Tibial artery (tissue), 4 donors: ENCODE data around the gene MIA3.
A peak's percentile ranks its signal among the peaks of the same experiment; 100 is the strongest.
"Not testable (repeated sequence)": the region's sequence is repeated elsewhere in the genome, so short reads cannot be mapped to it uniquely, and the experiment has no call there.

ENCODE experiments used
- DNase-seq, 2 donors: peaks; one replicate each; pipeline ENCODE4 v3.0.0-alpha.2; 2019
- H3K27ac ChIP-seq, 2 donors: fragments of 200-600 bp; sonication (generic) in 1 of 2; 1 replicate in 1 of 2; 2 replicates in 1 of 2; pipeline ENCODE4 v1.5.1; 2018 to 2019; ENCODE audit warnings: mild to moderate bottlenecking in 1 of 2
- H3K27me3 ChIP-seq, 2 donors: fragments of 200-600 bp; sonication (generic) in 1 of 2; one replicate each; pipeline versions ENCODE4 v1.5.1 to v1.6.0; 2016 to 2019
- H3K36me3 ChIP-seq, 3 donors: fragments of 200-600 bp; sonication (generic) in 2 of 3; one replicate each; pipeline ENCODE4 v1.5.1; 2016 to 2019; ENCODE audit warnings: mild to moderate bottlenecking in 2 of 3
- H3K4me1 ChIP-seq, 4 donors: fragments of 200-600 bp; sonication (generic) in 2 of 4; 1 replicate in 3 of 4; 2 replicates in 1 of 4; pipeline ENCODE4 v1.5.1; 2016 to 2019
- H3K4me3 ChIP-seq, 2 donors: fragments of 200-600 bp; sonication (generic) in 1 of 2; 1 replicate in 1 of 2; 2 replicates in 1 of 2; pipeline ENCODE4 v1.5.1; 2018 to 2019; ENCODE audit warnings: mild to moderate bottlenecking in 2 of 2
- H3K9me3 ChIP-seq, 3 donors: fragments of 200-600 bp; sonication (generic) in 1 of 3; one replicate each; pipeline ENCODE4 v1.5.1; 2016 to 2019
- CTCF ChIP-seq, 2 experiments: fragments of 200-600 bp in 1 of 2; fragments of 450-650 bp in 1 of 2; IDR thresholded peaks; one replicate each; pipeline ENCODE4 v1.5.1; 2017 to 2019; ENCODE audit warnings: antibody characterized with exemption in 2 of 2, mild to moderate bottlenecking in 1 of 2, moderate library complexity in 1 of 2
- intact Hi-C: fragments of 100-400 bp; cut with DNase I; formaldehyde crosslinking; loops from one replicate; pipeline ENCODE4 v1.15.0; 2023; ENCODE audit warnings: low total_unique reads

The MIA3 gene

GRCh38 chr1:222654849-222655248 lies 37.0 kb downstream of the MIA3 start:
- Histone ChIP-seq H3K27ac (no peak overlapping the region), H3K4me1 (no peaks in the 10 kb centered on the region), H3K36me3 (peaks cover 81 to 95% (median 84%) of the 10 kb centered on the region in 3 donors), H3K9me3 (no peaks in the 10 kb centered on the region), H3K4me3 (no peak overlapping the region), H3K27me3 (no peaks in the 10 kb centered on the region)
- peak in 1 of 2 donors; percentile 29 for DNase-seq
- intact Hi-C loops, result loop anchor here (10.0 kb wide), 1 partner anchor 80 kb away; the partner anchor contains the start of gene FAM177B
- no peak for TF ChIP-seq CTCF (IDR thresholded peaks at IDR 0.05)

- DNase-seq, result no peak
- Histone ChIP-seq H3K4me1 (no peaks in the 10 kb centered on the region), H3K27ac (no peak overlapping the region), H3K27me3 (no peaks in the 10 kb centered on the region), H3K36me3 (peaks cover 82 to 97% (median 84%) of the 10 kb centered on the region in 3 donors), H3K4me3 (no peak overlapping the region), H3K9me3 (no peaks in the 10 kb centered on the region)
- TF ChIP-seq CTCF (IDR thresholded peaks at IDR 0.05), result no peak
- intact Hi-C loops, result loop anchor here (10.0 kb wide), 1 partner anchor 78 kb away; the partner anchor contains the start of gene FAM177B
Measured at GRCh38 chr1:222656391-222657155, 38.7 kb downstream of the MIA3 start.

- no peaks in the 10 kb centered on the region for H3K9me3 ChIP-seq
- H3K27ac ChIP-seq, result no peak overlapping the region
- H3K4me3 ChIP-seq, result no peak overlapping the region
- no peaks in the 10 kb centered on the region for H3K27me3 ChIP-seq
- DNase-seq, result no peak
- H3K36me3 ChIP-seq, result peaks cover 82 to 97% (median 84%) of the 10 kb centered on the region in 3 donors
- no peaks in the 10 kb centered on the region for H3K4me1 ChIP-seq
- TF ChIP-seq CTCF (IDR thresholded peaks at IDR 0.05), result no peak
- intact Hi-C loops, result loop anchor here (10.0 kb wide), 1 partner anchor 77 kb away; the partner anchor contains the start of gene FAM177B
Measured at GRCh38 chr1:222657899-222658298, 40.0 kb downstream of the MIA3 start.

- no peak for TF ChIP-seq CTCF (IDR thresholded peaks at IDR 0.05)
Measured at GRCh38 chr1:222663431-222663934, 45.6 kb downstream of the MIA3 start.

GRCh38 chr1:222665964-222666363 lies 48.1 kb downstream of the MIA3 start:
- no peak overlapping the region for H3K27ac ChIP-seq
- intact Hi-C loops, result no loop called here
- H3K36me3 ChIP-seq, result peaks cover 63 to 77% (median 66%) of the 10 kb centered on the region in 3 donors
- H3K4me1 ChIP-seq, result no peaks in the 10 kb centered on the region
- TF ChIP-seq CTCF (IDR thresholded peaks at IDR 0.05), result no peak
- H3K4me3 ChIP-seq, result no peak overlapping the region
- H3K9me3 ChIP-seq, result no peaks in the 10 kb centered on the region
- no peak for DNase-seq
- H3K27me3 ChIP-seq, result no peaks in the 10 kb centered on the region

More at GRCh38 chr1:222663431-222663934, 45.6 kb downstream of the MIA3 start:
- Histone ChIP-seq H3K9me3 (no peaks in the 10 kb centered on the region), H3K27ac (no peak overlapping the region), H3K27me3 (no peaks in the 10 kb centered on the region), H3K36me3 (peaks cover 88 to 91% (median 91%) of the 10 kb centered on the region in 3 donors), H3K4me3 (no peak overlapping the region), H3K4me1 (no peaks in the 10 kb centered on the region)
- DNase-seq, result no peak
- intact Hi-C loops, result no loop called here

GRCh38 chr1:222668184-222668583 lies 50.3 kb downstream of the MIA3 start:
- H3K9me3 ChIP-seq, H3K27me3 ChIP-seq, H3K27ac ChIP-seq, H3K4me1 ChIP-seq, DNase-seq, H3K4me3 ChIP-seq, intact Hi-C loops: not testable (repeated sequence)
- peaks cover 49 to 78% (median 66%) of the 10 kb centered on the region in 3 donors for H3K36me3 ChIP-seq

GRCh38 chr1:222669107-222669506 lies 51.2 kb downstream of the MIA3 start:
- intact Hi-C loops, H3K27ac ChIP-seq, H3K4me3 ChIP-seq, H3K27me3 ChIP-seq, H3K4me1 ChIP-seq, H3K9me3 ChIP-seq, DNase-seq: not testable (repeated sequence)
- H3K36me3 ChIP-seq, result peaks cover 48 to 78% (median 64%) of the 10 kb centered on the region in 3 donors
